NCI-H2171 treated with DMSO at 0.1 percent for 48 hours (cell line): ENCODE results near the gene C1QTNF8.

Experiments
- DNase-seq: peaks from one replicate; lab custom pipeline; 2025; lab: John Stamatoyannopoulos, UW

C1QTNF8 gene

GRCh38 chr16:1045310-1045992 lies 50.6 kb downstream of the C1QTNF8 start:
- no peak for DNase-seq

DNA sequence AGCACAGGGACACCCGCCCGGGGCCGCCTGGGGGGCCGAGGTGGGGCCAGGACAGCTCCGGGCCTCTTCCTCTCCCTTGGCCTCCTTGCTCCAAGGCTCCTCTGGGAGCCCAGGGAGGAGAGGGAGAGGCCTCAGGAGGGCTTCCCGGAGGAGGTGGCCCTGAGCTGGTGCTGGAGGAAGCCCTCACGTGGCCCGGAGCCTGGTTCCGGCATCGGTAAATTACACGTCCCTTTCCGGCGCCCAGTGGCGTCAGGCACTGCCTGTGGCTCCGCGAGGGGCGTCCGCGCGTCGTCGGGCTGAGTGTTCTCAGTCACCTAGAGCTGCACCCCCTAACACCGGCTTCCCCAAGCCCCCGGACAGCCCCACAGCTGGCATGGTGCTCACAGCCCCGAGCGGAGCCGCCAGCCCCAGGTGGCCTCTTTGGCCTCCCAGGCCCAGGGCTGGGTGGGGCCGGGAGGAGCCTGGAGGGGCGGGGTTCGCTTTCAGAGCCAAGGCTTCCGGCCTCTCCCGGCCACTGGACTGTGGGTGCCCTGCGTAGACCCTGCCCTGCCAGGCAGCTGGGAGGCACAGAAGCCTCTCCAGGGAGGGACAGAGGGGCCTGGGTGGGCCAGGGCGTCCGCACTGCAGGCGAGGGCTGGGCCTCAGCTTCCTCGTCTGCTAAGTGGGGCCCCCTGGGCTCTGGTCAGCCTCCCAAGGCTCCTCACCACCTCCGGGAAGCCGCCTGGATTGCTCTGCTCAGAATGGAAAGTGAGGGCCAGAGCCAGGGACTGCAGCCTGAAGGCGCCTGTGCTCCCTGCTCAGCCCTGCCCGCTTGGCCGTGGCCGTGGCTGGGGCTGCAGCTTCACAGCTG lies 51.4 kb downstream of the C1QTNF8 start:
- DNase-seq, result no peak

- peak; percentile 4 for DNase-seq
Measured at GRCh38 chr16:1043881-1044451, 52.1 kb downstream of the C1QTNF8 start.

DNA sequence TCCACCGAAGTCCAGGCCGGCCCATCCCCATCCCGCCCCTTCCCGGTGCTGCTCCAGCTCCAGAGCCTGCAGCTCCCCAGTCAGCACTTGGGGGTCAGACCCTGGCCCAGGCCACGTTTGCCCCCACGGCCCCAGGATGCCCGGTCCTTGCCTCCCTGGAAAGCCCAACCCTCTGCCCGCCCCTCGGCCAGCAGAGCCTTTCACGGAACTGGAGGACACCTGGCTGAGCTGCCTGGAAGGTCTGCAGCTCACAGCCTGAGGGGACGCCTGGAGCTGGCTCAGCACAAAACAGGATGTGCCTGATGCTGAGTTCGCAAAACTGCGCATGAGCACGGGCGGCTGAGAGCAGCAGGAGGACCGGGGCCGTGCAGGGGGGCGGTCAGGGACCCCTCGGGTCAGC lies 53.2 kb downstream of the C1QTNF8 start:
- DNase-seq, result peak; percentile 21

DNA sequence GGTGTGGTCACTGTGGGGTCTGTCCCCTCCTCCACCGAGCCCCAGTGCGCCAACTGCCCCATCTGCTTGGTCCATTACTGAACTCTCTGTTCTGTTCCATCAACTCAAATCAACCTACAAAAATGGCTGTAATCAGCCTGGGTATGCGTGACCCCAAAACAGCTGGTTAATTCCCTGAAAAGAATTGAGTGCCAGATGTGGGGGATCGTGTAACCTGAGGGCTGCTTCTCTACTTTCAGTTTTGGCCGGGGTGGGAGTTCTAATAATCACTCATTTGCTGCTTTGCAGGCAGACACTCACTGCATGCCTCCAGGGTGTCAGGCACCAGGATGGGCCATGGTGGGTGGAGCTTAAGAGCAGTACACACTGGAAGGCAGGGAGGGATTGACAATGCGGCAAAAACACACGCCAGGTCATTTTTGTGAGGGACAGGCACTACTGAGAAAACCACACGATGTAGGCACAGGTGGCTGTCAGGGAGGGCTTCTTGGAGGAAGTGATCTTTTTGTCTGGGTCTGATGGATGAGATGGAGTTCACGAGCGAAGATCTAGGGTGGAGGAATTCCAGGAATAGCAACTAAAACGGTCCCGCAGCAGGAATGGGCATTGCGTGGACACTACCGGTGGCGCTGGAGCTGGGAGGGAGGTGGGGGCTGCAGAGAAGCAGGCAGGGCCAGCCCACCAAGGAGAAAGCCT lies 53.8 kb downstream of the C1QTNF8 start:
- DNase-seq, result no peak

DNA sequence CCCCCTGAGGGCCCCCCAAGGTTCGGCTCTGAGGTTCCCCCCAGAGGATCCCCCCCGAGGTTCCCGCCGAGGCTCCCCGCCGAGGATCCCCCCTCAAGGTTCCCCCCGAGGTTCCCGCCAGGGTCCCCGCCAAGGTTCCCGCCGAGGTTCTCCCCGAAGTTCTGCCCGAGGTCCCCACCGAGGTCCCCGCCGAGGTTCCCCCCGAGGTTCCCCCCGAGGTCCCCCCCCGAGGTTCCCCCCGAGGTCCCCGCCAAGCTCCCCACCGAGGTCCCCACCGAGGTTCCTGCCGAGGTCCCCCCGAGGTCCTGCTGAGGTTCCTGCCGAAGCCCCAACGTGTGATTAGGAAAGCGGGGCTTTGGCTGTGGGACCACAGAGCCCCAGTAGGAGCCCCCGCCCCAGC lies 55.7 kb downstream of the C1QTNF8 start:
- no peak for DNase-seq

DNA sequence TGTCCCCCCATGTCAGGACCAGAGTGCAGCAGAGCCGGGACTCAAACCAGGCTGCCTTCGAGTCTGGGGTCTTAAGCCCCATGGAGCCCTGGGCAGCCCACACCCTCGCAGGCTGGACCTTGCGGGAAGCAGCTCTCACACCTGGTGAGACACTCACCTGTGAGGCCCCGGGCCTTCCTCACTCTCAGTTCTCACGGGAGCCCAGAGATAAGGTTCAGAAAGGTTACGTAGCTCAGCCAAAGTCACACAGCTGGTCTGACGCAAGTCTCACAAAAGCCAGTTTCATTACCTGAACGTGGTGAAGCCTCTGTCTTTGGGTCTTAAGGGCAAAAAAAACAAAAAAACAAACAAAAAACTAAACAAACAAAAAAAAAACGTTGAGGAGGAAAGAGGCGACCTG lies 56.3 kb downstream of the C1QTNF8 start:
- DNase-seq, result no peak

- DNase-seq, result no peak
Measured at GRCh38 chr16:1038932-1039331, 57.1 kb downstream of the C1QTNF8 start.
